Cardiac muscle cell (in vitro differentiated cells and primary cell): ENCODE results near the gene DOK6. TPM values are rescaled to one million over a fixed set of nuclear protein-coding genes. Genes with fewer than 3 reads are reported as not detected.

Experiments
- DNase-seq, 2 donors: peaks; one replicate each; pipeline versions ENCODE4 v3.0.0 to v3.0.0-alpha.2; 2010 to 2017; ENCODE audit warnings: low read depth in 1 of 2, low spot score in 1 of 2
- H3K27ac ChIP-seq: fragments of 200-600 bp; sonication (generic); 2 replicates; pipeline ENCODE4 v1.5.1; 2016
- H3K27me3 ChIP-seq: fragments of 200-600 bp; sonication (generic); 2 replicates; pipeline ENCODE4 v1.6.0; 2016; ENCODE audit warnings: control low read depth
- H3K36me3 ChIP-seq: fragments of 200-600 bp; sonication (generic); 2 replicates; pipeline ENCODE4 v1.5.1; 2016; ENCODE audit warnings: control low read depth
- H3K4me1 ChIP-seq: fragments of 200-600 bp; sonication (generic); 2 replicates; pipeline ENCODE4 v1.8.1; 2017; ENCODE audit warnings: low read depth, mild to moderate bottlenecking, mixed run types
- H3K4me3 ChIP-seq: fragments of 200-600 bp; sonication (generic); 2 replicates; pipeline ENCODE4 v1.5.1; 2016; ENCODE audit warnings: mild to moderate bottlenecking
- H3K9me3 ChIP-seq: fragments of 200-600 bp; sonication (generic); 2 replicates; pipeline ENCODE4 v1.5.1; 2017; ENCODE audit warnings: low read depth, mild to moderate bottlenecking, control low read depth
- CTCF ChIP-seq: IDR thresholded peaks from 2 replicates; pipeline ENCODE4 v1.5.1; 2012; ENCODE audit warnings: low read depth, mild to moderate bottlenecking, low read length
- polyA plus RNA-seq: library from polyadenylated mRNA; unstranded; fragments of >200 nt; fragmentation: Nextera tagmentation; extraction: Ambion mirVana; gene quantifications from 2 replicates; pipeline ENCODE4 v1.2.1, GENCODE V29; 2016
- total RNA-seq: library from RNA; depleted of rRNA; stranded (reverse); fragments of >200 nt; gene quantifications from 2 replicates; pipeline ENCODE4 v1.2.3, GENCODE V29; 2016

The DOK6 gene
- total and polyA plus RNA-seq, 2 experiments from 2014 or later: 13.2 to 13.9 TPM

- Histone ChIP-seq H3K36me3 (no peaks in the 10 kb centered on the region), H3K4me3 (no peak overlapping the region), H3K9me3 (no peaks in the 10 kb centered on the region), H3K4me1 (no peaks in the 10 kb centered on the region), H3K27me3 (no peaks in the 10 kb centered on the region), H3K27ac (no peak overlapping the region)
- DNase-seq: no peak
- TF ChIP-seq CTCF: no peak
Observed at GRCh38 chr18:69388222-69388621, 12.5 kb upstream of the DOK6 start.

DNA sequence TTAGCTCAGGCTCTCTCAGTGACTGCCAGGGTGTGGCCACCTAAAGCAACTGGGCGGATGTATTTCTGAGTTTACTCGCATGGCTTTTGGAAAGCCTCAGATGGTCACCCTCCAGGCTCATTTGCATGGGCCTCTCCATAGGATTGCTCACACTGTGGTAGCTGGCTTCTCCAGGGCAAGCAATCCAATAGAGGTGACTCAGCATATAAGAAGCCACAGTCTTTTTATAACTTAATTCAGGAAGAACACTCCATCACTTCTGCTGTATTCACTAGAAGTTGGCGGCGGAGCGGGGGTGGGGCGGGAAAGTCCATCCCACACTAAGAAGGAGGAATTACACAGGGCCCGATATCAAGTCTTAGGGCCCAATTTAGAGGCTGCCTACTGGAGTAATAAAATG, 3.6 kb upstream of the DOK6 start:
- no peak for TF ChIP-seq CTCF
- peaks cover 11% of the 10 kb centered on the region for H3K4me1 ChIP-seq
- H3K27ac ChIP-seq: no peak overlapping the region
- H3K36me3 ChIP-seq: no peaks in the 10 kb centered on the region
- no peak overlapping the region for H3K4me3 ChIP-seq
- H3K9me3 ChIP-seq: no peaks in the 10 kb centered on the region
- DNase-seq: peak in 1 of 2 donors; percentile 3
- H3K27me3 ChIP-seq: peaks cover under 1% of the 10 kb centered on the region

DNA sequence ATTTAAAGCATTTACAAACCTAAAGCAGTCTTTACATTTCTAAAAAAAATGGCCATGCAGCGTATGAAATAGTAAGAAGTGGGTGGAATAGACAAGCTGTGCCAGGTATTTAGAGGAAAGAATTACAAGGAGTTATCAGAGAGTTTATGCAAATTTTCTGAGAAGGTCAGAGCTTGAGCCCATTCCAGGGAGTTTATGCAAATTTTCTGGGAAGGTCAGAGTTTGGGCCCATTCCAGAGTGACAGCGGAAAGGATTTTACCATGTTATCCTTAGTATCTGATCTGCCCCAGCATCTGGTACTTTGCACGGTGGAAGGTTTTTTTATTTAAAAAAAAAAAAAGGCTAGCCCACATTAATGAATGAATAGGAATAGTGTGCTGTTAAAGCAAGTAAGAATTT, 1.4 kb upstream of the DOK6 start:
- H3K36me3 ChIP-seq: no peaks in the 10 kb centered on the region
- H3K4me3 ChIP-seq: no peak overlapping the region
- H3K27ac ChIP-seq: no peak overlapping the region
- no peaks in the 10 kb centered on the region for H3K9me3 ChIP-seq
- peaks cover 9% of the 10 kb centered on the region for H3K27me3 ChIP-seq
- H3K4me1 ChIP-seq: peaks cover 11% of the 10 kb centered on the region
- peak; percentile 1 to 4 for DNase-seq
- no peak for TF ChIP-seq CTCF

GRCh38 chr18:69400976-69401225, 213 bp downstream of the DOK6 start:
- Histone ChIP-seq H3K4me3 (peak overlapping the region; percentile 83), H3K4me1 (peaks cover 11% of the 10 kb centered on the region), H3K9me3 (no peaks in the 10 kb centered on the region), H3K27me3 (peaks cover 9% of the 10 kb centered on the region), H3K36me3 (no peaks in the 10 kb centered on the region), H3K27ac (peak overlapping the region; percentile 74)
- TF ChIP-seq CTCF: no peak
- peak; percentile 54 to 78 for DNase-seq

- Histone ChIP-seq H3K27me3 (peaks cover 9% of the 10 kb centered on the region), H3K9me3 (no peaks in the 10 kb centered on the region), H3K36me3 (no peaks in the 10 kb centered on the region), H3K27ac (peak overlapping the region; percentile 74), H3K4me3 (peak overlapping the region; percentile 83), H3K4me1 (peaks cover 11% of the 10 kb centered on the region)
- peak; percentile 26 to 40 for DNase-seq
- TF ChIP-seq CTCF: no peak
Observed at GRCh38 chr18:69401226-69401971, 711 bp downstream of the DOK6 start.
